CD4-positive, alpha-beta T cell treated with Interferon alpha-2 for 1 hour (primary cell): ENCODE results near the gene KLC4.
"Not testable (repeated sequence)": the region's sequence is repeated elsewhere in the genome, so short reads cannot be mapped to it uniquely, and the experiment has no call there.

Experiments used
- DNase-seq, 2 donors: peaks; one replicate each; pipeline ENCODE4 v3.0.0-alpha.2; 2020 to 2022

Gene KLC4

DNA sequence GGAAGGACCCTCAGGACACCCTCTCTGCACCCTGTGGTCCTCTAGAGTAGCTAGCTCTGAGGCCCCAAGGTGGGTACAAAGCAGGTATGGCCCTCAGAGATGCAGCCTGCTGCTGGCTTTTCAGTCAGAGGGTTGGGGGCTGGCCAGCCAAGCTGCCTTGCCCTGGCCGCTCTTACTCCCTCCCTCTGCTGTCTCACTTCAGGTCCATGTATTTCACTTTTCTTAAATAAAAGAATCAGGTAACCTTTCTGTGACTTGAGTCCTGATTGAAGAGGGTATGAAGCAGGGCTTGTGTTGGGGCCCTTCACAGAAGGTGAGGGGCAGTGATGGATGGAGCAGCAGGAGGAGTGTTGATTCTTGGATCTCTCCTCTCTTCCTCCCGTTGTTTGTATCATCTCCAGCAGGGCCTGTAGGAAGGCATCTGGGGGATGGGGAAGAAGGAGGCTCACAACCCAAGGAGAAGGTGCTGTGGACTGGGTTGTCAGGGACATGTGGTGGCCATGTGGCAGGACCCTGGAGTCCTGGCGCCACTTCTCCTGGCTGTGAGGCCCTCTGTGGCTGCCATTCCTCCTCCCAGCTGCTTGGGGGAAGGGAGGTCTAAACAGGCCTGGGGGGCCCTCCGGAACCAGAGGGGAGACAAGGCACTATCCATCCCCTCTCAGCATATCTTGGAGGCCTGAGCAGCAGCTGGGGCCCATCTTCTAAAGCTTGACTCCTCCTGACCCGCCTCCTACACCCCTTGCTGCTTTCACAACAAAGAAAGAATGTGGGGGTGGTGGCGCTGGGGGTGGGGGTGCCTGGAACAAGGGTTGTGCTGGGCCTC lies 15.6 kb downstream of the KLC4 start:
- no peak for DNase-seq

DNA sequence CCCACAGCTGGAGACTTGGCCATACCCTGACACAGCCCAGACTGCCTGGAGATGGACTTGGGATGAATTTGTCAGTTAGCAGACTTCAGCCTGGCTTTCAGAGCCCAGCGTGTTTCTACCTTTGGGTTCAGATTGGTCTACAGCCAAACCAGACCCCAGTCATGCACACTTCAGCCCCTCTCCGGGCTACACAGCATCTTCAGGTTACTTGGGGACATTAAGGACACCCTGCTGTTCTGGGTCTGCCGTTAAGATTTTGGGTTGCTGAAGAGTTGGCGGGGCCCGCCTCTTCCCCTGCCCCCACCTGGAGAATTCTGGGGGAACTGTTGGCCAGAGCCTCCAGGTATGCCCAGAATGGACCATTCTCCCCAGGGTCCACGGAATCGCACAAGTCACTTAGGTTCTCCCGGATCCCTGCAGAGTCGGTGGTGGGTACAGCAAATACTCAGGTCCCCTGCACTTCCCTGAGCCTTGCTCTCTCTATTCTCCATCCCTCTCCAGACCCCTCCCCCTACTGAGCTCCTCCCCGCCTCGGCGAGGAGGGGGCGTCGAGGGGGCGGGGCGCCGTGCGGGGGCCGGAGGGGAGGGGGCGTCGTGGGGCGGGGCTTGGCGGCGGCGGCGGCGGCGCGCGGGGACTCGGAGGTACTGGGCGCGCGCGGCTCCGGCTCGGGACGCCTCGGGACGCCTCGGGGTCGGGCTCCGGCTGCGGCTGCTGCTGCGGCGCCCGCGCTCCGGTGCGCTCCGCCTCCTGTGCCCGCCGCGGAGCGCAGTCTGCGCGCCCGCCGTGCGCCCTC lies 16.4 kb downstream of the KLC4 start, which contains the start of gene PTK7:
PTK7 (plus strand) TSS at position 645 of the 794 bp plus-strand sequence. CDS start 175 bp downstream, outside the sequence.
- DNase-seq = peak; percentile 7 to 22

DNA sequence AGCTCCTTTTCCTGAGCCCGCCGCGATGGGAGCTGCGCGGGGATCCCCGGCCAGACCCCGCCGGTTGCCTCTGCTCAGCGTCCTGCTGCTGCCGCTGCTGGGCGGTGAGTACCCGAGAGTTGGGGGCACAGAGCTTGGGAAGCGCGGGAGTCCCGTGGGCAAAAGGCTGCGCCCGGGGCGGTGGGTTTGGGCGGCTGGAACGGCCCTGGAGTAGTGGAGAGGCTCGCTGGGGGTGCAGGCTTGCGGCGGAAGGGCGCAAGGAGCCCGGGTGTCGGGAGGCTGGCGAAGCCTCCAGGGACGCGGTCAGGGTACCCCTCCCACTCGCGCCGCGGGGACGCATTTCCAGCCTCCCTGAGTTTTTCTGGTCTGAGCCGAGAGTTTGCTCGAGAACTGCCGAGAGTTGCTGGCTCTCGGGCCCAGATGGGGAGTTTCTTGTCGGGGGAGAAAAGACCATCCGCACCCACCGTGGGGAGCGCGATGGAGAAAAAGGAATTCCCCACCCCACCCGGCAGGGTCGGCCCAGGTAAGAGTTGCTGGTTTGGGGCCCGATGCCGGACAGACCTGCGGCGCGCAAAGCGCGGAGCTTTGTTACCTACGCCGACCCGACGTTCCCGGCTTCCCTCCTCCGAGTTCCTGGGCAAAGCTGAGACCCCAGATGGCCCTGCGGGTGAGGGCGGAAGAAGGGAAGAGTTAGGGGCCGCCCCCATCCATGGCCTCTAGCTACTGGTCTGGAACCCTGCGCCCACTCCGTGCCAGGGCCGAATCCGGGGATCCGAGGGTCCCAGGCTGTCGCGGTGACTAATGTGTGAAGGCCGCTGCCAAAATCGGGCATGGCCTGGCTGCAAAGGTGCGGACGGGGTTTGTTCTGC lies 17.3 kb downstream of the KLC4 start:
- DNase-seq = no peak

DNA sequence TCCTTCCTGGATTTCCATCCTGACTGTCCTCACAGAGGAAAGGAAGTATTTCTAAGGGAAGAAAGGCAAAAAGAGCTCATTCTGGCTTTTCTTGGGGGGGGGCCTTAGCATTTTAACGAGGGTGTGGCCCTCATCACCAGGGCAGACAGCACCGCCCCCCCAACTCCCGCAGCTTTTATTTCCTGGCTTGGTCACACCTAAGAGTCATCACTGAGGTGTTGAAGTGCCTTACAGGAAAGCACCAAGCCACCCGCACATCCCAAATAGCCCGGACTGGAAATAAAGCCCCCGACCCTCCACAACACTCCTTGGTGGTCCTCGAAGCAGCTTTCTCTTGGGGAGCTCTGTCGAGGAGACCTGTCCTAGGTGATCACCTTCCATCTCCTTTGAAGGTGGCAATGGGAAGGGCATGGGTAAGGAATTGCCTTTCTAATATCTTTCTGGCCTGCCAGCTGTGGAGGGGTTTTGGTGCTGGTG lies 17.9 kb downstream of the KLC4 start:
- DNase-seq = no peak

DNA sequence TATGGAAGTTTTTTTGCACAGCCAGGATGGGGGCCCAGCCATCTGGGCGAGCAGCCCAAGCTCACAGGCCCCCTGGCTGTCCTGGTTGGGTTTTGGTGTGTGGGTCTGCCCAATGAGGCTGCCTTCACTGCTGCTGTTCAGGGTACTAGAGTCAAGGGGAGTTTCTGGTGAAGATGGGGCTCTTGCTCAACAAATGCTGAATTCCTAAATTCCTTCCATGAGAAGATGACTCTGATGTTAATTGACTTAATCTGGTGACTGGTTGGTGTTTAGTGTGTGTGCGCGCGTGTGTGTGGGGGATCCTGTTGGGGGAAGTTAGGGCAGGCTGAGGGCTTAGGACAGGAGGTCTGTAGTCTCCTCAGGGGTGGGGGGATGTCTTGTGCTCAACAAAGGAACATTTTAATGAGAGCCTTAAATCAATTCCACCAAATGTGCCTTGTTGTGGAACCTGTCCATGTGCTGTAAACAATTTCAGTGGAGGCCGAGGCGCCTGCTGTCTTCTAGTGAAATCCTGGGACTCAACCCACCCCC lies 18.6 kb downstream of the KLC4 start:
- no peak for DNase-seq

DNA sequence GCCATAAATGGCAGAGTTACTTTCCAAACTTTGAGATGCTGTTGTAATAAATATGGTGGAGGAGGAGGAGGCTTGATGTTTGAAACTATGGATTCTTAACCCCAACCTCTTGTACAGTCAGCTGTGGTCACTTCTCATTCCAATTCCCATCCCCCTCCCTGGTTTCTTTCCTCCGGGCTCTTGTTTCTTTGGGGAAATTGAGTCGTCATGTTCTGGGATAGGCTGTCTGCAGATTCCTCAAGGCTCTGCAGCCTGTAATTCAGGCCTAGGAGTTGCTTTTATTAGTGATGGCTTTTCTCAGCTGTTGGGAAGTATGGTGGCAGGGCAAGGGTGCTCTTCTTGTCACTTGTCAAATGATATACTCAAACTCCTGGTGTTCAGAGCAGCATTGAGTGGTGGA lies 19.3 kb downstream of the KLC4 start:
- DNase-seq = no peak

DNA sequence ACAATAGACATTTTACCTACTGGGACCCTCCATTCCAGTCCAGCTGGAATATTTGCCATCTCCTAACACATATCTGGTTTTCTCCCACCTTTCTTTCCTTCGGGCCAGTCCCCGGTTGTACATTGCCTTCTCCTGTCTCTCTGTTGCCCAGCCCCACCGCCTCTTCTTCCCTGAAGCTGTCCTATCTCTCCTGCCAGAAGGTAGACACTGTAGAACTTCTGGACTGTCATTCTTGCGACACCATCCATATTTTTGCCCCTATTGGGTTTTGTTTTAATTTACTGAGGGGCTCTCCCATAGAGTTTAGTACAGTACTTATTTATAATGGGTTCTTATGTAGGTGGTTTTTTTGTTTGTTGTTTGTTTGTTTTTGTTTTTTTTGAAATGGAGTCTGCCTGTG lies 21.6 kb downstream of the KLC4 start:
- DNase-seq = no peak

DNA sequence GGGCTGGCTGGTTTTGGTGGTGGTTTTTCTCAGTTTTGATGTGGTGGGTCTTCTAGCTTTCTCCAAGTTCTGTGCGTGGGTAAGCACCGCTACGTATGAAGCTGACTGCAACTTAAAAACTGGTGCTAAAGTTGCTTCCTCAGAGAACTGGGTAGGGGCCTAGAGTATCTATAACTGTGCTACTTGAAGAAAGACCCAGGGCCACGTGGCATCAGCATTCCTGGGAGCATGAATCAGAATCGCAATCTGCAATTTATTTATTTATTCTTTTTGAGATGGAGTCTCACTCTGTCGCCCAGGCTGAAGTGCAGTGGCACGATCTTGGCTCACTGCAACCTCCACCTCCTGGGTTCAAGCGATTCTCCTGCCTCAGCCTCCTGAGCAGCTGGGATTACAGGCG lies 22.5 kb downstream of the KLC4 start:
- DNase-seq = not testable (repeated sequence)

DNA sequence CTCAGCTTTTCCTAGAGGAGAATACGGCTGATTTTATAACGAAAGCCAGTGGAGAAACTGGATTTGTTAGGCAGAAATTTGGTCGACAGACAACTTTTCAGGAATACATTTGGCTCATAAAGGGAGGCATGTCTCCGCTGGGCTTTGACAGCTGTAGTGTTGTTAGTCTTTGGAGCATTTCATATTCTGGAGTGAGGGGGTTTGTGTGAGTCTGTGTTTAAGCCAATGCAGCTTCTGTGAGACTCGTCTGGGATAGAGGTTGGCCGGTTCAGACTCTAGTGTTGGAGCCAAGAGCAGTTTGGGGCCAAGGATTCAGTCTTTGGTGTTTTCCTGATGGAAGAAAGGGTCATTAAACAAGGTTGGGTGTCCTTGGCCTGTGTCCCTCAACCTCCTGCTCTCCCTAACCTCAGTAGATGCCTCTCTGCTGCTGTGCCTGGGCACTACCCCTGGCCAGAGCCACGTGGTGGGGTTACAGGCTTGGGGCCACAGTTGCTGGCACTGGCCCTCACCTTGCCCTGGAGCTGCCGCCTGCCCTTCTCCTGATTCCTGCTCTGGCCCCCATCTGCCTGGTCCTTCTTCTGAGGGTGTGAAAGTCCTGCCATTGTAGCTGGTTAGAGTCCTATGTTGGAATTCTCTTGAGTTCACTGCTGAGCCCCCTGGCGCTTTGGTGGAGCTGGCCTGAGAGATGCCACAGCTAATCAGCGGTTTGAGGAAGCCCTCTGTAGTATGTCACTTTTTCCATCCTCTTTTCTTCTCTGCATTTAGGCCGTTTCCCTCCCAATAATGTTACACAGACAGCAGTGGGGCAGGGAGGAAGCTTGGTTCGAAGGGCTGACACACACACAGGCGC lies 23.6 kb downstream of the KLC4 start:
- DNase-seq = no peak

DNA sequence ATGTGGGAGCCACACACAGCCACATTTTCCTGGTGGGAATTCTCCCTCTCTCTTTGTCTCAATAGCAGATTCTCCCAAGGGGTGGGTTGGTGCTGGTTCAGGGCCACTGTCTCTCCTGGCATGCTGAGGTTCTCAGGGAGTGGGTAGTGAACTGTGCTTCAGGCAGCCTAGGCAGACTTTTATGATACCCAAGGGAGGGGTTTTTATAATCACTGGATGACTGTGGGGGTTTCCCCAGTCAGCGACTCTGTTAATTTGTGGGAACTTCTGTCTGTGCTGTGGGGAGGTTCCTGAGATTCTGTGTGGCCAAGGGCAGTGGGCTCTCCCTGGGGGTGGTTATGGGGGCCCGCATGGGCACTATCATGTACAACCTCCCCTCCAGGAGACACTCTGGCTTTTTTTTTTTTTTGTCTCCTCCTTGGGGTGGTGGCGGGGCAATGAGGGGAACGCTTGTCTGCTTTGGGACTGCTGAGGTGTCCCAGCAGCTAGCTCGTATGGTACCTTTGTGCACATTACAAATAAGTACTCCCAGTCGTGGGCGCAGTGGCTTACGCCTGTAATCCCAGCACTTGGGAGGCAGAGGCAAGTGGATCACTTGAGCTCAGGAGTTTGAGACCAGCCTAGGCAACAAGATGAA lies 26.7 kb downstream of the KLC4 start:
- no peak for DNase-seq

DNA sequence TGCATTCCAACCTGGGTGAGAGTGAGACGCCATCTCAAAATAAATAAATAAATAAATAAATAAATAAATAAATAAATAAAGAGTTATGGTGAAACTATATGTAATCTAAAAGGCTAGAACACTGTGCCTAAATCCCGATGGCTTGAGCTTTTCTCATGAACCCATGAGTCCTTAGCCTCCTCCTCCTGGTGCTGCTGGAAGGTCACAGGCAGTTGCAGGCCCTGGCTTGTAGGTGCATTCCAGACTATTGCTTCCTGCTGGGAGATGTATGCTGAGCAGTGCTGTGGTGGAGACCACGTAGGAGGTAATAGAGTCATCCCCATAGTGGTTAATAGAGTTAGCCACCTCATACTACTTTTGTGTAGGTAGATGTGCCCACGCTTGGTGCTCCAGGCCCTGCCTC lies 29.2 kb downstream of the KLC4 start:
- no peak for DNase-seq

DNA sequence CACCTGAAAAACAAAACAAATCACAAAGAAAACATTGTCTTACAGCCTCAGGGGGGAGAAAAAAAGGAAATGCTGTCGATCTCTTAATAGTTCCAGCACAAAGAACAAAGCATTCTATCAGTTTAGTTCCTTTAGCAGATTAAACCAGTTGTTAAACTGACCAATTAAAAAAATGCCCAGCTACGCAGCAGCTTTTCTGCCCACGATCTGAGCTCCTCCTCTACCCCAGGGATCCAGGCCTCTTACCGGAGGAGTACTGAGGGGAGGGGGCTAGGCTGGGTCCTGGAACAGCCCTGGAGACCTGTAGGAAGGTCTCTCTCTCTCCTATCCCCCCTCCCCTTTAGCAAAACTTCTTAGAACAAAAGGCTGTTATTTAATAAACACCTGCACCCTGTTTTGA lies 30.0 kb downstream of the KLC4 start:
- DNase-seq = no peak

DNA sequence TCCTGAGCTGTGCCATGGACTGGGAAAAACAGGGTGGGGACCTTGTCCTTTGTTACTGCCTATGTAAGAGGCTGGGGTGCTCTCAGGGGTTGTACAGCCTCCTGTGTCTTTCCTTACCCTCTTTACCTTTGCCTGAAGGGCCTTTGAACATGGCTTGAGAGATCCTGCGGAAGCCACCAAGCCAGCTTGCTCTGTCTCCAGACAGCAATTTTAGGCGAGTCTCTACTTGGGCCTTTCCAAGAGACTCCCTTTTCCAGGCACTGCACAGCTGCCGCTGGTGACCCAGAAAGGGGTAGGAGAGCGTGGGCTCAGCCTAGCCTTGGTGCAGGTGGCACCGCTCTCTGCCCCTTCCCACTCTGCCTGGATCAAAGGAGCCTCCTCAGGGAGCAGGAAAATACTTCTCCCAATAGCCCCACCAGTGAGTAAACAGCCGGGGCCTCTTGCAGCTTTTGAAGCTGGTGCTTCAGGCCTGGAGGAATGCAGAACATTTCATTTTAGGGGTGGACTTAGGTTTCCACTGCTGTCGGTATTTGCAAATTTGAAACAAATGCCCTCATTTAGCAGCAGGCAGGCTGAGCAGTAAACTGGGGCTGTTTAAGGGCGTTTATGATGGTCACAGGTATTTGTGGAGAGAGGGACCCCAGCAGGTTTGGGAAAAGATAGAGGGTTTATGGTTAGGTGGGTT lies 30.6 kb downstream of the KLC4 start:
- no peak for DNase-seq

DNA sequence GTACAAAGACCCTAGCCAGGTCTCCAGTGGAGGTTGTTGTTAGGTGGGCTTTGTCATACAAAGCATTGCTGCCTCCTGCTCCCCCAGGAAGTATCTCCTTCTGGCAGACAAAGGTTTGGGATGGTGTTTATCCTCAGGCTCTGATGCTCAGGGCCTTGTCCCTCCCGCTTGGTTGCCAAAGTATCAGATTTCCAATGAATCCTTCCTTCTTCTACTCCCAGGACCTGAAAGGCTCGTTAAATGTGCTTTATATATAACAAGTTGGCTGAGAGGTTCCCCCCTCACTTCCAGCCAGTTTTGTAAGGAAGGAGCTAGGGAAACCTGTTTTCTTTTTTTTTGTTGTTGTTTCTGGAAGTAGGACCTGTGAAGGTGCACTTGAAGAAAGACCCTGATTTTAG lies 31.1 kb downstream of the KLC4 start:
- DNase-seq = no peak

DNA sequence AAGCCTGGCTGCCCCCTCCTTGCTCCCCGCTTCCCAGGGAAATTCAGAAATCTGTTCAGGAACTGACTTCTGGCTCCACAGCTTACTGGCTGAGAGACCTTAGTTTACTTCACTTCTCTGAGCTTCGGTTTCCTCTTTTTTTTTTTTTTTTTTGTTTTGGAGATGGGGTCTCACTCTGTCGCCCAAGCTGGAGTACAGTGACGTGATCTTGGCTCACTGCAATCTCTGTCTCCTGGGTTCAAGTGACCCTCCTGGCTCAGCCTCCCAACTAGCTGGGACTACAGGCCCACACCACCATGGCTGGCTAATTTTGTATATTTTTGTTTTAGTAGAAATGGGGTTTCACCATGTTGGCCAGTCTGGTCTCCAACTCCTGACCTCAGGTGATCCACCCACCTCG lies 31.6 kb downstream of the KLC4 start:
- no peak for DNase-seq

DNA sequence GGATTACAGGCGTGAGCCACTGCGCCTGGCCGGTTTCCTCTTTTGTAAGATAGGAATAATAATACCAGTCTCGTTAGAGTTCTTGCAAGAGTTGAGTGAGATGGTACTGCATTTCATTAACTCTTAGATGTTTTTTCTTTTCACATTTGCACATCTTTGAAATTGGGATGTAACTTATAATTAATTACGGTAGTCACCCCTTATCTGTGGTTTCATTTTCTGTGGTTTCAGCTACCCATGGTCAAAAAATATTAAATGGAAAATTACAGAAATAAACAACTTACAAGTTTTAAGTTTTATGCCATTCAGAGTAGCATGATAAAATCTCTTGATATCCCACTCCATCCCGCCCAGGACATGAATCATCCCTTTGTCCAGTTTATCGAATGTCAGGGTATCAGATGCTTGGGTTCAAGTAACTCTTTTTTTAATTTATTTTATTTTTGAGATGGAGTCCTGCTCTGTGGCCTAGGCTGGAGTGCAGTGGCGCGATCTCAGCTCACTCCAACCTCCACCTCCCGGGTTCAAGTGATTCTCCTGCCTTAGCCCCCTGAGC lies 32.1 kb downstream of the KLC4 start:
- no peak for DNase-seq

DNA sequence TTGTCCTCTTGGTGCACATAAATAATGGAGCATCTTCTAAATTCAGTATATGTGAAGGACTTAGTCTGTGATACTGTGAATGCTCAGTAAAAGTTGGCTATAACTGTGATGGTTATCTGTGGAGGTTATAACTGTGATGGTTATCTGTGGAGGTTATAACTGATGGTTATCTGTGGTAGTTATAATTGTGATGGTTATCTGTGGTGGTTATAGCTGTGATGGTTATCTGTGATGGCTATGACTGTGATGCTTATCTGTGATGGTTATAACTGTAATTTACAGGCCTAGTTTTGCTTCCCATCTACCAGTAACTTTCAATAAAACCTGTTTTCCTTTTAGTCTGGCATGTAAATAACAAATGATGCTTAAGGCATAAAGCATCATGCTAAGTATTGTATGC lies 33.2 kb downstream of the KLC4 start:
- no peak for DNase-seq

DNA sequence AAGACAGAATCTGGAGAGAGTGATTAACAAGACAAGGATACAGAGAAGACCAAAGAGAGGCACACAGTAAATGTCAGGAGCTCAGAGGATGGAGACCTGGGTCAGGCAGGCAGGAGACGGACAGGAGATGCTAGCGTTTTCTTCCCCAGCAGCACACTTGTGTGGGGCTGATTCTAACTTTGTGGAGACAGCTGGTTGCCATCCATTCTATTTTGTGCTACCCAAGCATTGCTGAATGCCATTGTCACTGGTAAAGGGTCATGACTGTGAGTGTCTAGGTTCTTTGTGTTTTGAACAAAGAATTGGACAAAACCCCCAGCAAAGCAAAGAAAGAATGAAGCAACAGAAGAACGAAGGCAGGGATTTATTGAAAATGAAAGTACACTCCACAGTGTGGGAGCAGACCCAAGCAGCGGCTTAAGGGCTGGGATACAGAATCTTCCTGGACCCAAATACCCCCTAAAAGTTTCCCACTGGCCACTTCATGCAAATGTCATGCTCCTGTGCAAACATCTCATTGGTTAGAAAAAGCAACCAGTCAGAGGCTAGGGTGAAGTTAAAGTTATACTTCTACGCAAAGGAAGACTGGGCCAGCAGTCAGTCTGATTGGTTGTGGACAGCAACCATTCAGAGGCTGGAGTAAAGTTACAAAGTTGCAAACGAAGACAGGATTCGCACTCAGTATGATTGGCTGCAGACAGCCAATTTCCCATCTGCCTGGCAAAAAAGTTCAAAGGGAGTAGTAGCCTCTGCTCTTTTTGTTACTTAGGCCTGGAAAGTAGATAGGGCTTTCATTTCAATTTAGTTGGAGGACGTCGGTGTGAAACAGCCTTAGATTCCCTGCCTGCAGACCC lies 34.2 kb downstream of the KLC4 start:
- DNase-seq = peak in 1 of 2 donors; percentile 18

DNA sequence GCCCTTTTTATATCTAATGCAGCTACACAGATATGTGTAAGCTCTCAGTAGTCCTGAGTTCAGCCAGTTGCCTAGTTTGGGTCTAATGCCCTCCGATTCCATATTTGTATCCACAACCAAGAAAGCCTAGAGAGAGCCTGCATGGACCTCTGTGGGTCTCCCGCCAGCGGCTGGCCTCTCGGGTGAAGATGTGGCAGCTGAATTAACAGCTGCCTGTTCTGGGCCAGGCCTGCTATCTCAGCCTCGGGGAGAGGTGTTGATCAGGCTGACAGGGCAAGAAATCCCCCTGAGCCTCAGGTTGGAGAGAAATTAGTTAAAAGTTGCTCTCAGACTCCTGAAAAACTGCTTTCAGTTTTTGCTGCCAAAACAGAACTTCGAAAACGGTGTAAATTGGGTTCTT lies 36.5 kb downstream of the KLC4 start:
- no peak for DNase-seq
